GM12891 (cell line): ENCODE measurements around the gene SLC2A4RG.

Experiments
- PAX5 ChIP-seq: IDR thresholded peaks from 2 replicates; pipeline ENCODE4 v1.6.1; 2011; ENCODE audit warnings: low read length, moderate library complexity, mild to moderate bottlenecking; ENCODE audit not compliant: insufficient read depth, severe bottlenecking
- POLR2A ChIP-seq: IDR thresholded peaks from 2 replicates; pipeline ENCODE4 v1.6.1; 2011; ENCODE audit warnings: low read depth, low read length, control low read depth
- POLR2AphosphoS5 ChIP-seq: IDR thresholded peaks from 2 replicates; pipeline ENCODE4 v1.6.1; 2011; ENCODE audit warnings: low read depth, low read length, control low read depth
- POU2F2 ChIP-seq: IDR thresholded peaks from 2 replicates; pipeline ENCODE4 v1.6.1; 2011; ENCODE audit warnings: low read depth, mild to moderate bottlenecking, control low read depth, low read length, moderate library complexity
- SPI1 ChIP-seq: IDR thresholded peaks from 2 replicates; pipeline ENCODE4 v1.6.1; 2011; ENCODE audit warnings: low read depth, low read length, control low read depth
- TAF1 ChIP-seq: IDR thresholded peaks from 2 replicates; pipeline ENCODE4 v1.6.1; 2011; ENCODE audit warnings: low read depth, low read length, control low read depth

- no peak for TF ChIP-seq POLR2AphosphoS5
- no peak for TF ChIP-seq SPI1
- no peak for TF ChIP-seq POLR2A
- TF ChIP-seq TAF1, result no peak
- no peak for TF ChIP-seq PAX5
- TF ChIP-seq POU2F2, result no peak
Measured at GRCh38 chr20:63718996-63719395, 20.6 kb upstream of the SLC2A4RG start.
